ENCODE data around the gene MS4A7.

MS4A7 gene

GRCh38 chr11:60371854-60372253 lies 6.5 kb upstream of the MS4A7 start:
- no peak for DNase-seq

GRCh38 chr11:60372767-60373166 lies 5.6 kb upstream of the MS4A7 start:
- no peak for DNase-seq

- no peak for DNase-seq
Measured at GRCh38 chr11:60375316-60375715, 3.0 kb upstream of the MS4A7 start.

- DNase-seq: no peak
Measured at GRCh38 chr11:60376601-60377000, 1.7 kb upstream of the MS4A7 start.

- DNase-seq: no peak
Measured at GRCh38 chr11:60377401-60378136, 763 bp upstream of the MS4A7 start.

- no peak for DNase-seq
Measured at GRCh38 chr11:60389279-60389910, 11.1 kb downstream of the MS4A7 start.

GRCh38 chr11:60390419-60390818 lies 12.1 kb downstream of the MS4A7 start:
- DNase-seq: no peak

- DNase-seq: no peak
Measured at GRCh38 chr11:60392361-60392760, 14.0 kb downstream of the MS4A7 start.

- no peak for DNase-seq
Measured at GRCh38 chr11:60393016-60393415, 14.7 kb downstream of the MS4A7 start.

- DNase-seq: no peak
Measured at GRCh38 chr11:60394666-60395380, 16.5 kb downstream of the MS4A7 start.

GRCh38 chr11:60396382-60396781 lies 18.1 kb downstream of the MS4A7 start, which contains the start of gene MS4A14:
Gene MS4A14, plus strand, starts transcription at chr11:60396459. Its CDS starts 120 bp downstream, at chr11:60396579.
- DNase-seq: no peak

- no peak for DNase-seq
Measured at GRCh38 chr11:60396799-60397198, 18.5 kb downstream of the MS4A7 start.

- no peak for DNase-seq
Measured at GRCh38 chr11:60420015-60420414, 41.7 kb downstream of the MS4A7 start.

GRCh38 chr11:60422609-60423008 lies 44.3 kb downstream of the MS4A7 start:
- DNase-seq: no peak

GRCh38 chr11:60428517-60428916 lies 50.2 kb downstream of the MS4A7 start:
- peak; percentile 32 for DNase-seq

GRCh38 chr11:60429272-60429671 lies 50.9 kb downstream of the MS4A7 start, which contains the start of gene MS4A5:
Gene MS4A5, plus strand, starts transcription at chr11:60429572. Its CDS starts 103 bp downstream, at chr11:60429675.
- no peak for DNase-seq

GRCh38 chr11:60431251-60431650 lies 52.9 kb downstream of the MS4A7 start:
- DNase-seq: no peak

GRCh38 chr11:60433401-60433800 lies 55.1 kb downstream of the MS4A7 start:
- DNase-seq: no peak

All from NCI-H2029 treated with DMSO at 0.1 percent for 48 hours (cell line).